HG02943 (cell line): Measurements from ENCODE around the gene RPSA.
"Not testable (repeated sequence)": the region's sequence is repeated elsewhere in the genome, so short reads cannot be mapped to it uniquely, and the experiment has no call there.

ENCODE experiments used
- ATAC-seq: cut with Tn5 transposase; IDR thresholded peaks from one replicate; pipeline ENCODE4 v1.9.1; 2021; ENCODE audit warnings: mild to moderate bottlenecking, low read depth, moderate library complexity; ENCODE audit not compliant: unreplicated experiment

Gene RPSA

DNA sequence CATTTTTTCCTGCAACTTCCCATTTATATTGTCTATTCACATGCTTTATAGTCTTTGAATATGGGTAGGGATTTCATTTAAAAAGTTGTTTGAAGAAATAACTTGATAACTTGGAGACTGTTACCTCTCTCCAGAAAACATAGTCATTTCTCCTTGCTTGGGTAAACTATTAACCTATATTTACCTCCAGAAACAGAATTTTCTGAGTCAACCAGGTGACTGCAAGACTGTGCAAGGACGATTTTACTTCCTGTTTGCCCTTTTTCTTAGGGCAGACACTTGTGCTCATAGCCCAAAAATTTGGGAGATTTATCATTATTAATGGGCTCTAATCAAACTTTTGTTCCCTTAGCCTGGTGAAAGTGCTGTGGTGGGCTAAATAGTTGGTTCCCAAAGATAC, 46.6 kb downstream of the RPSA start:
- no peak for ATAC-seq

DNA sequence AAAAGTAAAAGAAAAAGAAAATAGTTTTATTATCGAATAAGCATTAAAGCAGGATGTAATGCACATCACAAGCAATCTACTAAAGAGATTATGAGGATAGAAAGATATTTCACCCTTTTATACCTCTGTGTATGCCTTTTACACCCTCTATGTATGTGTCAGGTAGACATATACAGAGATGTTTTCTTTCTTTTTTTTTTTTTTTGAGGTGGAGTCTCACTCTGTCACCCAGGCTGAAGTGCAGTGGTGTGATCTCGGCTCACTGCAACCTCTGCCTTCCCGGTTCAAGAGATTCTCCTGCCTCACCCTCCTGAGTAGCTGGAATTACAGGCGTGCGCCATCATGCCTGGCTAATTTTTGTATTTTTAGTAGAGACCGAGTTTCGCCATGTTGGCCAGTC, 47.4 kb downstream of the RPSA start:
- ATAC-seq = not testable (repeated sequence)

DNA sequence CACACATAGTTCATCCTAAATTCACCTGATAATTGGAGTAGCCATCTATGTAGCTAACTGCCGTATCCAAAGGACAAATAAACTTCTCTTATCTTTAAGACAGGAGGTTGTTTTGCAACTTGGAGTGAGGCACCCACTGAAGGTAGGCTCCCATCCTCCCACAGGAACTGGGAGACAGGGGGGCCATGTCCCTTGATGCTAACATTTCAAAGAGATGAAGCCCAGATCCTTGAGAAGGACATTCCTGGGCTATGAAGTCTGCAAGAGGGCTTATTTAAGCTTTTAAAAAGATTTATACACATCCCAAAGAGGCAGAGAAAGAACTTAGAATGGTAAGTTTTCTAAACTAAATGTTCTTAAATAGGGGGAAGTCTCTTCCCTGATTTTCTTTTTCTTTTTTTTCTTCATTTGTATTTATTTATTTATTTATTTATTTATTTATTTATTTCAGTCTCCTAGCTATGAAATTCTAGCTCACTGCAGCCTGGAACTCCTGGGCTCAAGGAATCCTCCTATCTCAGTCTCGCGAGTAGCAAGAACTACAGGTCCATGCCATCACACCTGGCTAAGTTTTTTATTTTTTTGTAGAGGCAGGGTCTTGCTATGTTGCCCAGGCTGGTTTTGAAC, 48.2 kb downstream of the RPSA start:
- no peak for ATAC-seq

DNA sequence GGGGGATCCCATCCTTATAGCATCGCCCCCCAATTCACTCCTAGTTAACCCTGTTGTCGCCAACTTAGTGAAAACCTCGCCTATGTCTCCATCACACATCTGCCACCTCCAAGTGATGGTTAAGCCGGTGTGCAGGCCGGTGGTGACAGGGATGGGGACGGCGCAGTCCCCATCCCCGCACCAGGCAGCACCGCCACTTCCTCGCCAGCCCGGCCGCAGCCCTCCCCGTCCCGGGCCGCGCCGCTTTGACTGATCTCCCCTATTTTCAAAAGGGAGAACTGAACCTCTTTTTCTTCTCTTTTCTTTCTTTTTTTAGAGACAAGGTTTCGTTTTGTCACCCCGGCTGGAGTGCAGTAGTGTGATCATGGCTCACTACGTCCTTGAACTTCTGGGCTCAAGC, 49.6 kb downstream of the RPSA start:
- no peak for ATAC-seq

DNA sequence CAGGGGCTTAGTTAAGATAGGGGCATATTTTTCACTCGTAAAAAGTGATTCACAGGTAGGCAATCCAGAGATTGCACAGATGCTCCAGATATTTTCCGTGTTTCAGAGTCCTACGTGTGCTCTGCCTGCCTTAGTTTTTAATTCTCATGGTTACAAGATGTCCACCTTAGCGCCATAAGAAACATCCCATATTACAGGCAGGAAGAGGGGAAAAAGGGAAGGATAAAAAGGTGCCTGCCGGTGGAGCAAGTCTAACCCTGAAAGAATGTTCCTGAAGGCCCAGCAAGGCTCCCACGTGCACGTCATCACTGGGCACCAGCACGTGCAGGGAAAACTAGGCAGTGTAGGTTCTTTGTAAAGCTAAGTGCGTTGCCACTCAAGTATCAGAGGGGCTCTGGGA, 50.8 kb downstream of the RPSA start:
- ATAC-seq = no peak

DNA sequence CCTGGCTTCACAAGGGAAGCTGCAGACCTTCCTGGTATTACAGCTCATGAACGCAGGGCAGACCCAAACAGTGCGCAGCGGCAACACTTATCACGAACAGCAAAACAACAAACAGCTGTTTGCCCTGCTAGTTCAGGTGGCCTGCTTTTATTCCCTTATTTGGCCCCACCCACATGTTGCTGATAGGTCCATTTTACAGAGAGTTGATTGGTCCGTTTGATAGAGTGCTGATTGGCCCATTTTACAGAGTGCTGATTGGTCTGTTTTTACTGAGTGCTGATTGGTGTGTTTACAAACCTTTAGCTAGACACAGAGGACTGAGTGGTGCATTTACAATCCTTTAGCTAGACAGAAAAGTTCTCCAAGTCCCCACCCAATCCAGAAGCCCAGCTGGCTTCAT, 52.1 kb downstream of the RPSA start:
- not testable (repeated sequence) for ATAC-seq

DNA sequence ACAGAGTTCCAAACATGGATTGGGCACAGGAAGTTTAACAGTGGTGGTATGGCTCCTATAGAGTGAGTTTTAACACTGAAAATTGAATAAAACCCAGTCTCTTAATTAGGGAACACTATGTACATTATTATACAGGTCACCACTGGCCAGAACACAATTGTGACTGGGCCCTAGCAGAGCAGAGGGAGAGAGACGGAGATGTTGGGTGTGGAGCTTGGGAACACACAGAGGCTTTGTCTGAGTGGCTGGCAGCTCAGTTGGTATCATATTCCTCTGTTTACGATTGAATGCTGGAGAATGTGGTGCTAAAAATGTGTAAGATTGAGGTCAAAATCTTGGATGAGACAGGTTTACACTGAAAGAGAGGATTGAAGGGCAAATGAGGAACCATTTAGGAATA, 54.2 kb downstream of the RPSA start:
- no peak for ATAC-seq
